Muscle of leg (tissue), 11 donors: ENCODE data around the gene TMEM52B. TPM values are rescaled to one million over a fixed set of nuclear protein-coding genes. Genes with fewer than 3 reads are reported as not detected.
A peak's percentile ranks its signal among the peaks of the same experiment; 100 is the strongest.
"Not testable (repeated sequence)": the region's sequence is repeated elsewhere in the genome, so short reads cannot be mapped to it uniquely, and the experiment has no call there.

Experiments used
- DNase-seq: peaks from one replicate; pipeline ENCODE4 v3.0.0; 2013
- H3K27ac ChIP-seq: one replicate; pipeline ENCODE4 v1.5.1; 2013; ENCODE audit warnings: mild to moderate bottlenecking, low read length, control low read depth
- H3K27me3 ChIP-seq: one replicate; pipeline ENCODE4 v1.6.1; 2013; ENCODE audit warnings: low read length; ENCODE audit not compliant: control insufficient read depth, insufficient read depth
- H3K36me3 ChIP-seq: one replicate; pipeline ENCODE4 v1.6.1; 2013; ENCODE audit warnings: low read length; ENCODE audit not compliant: control insufficient read depth, insufficient read depth
- H3K4me1 ChIP-seq: one replicate; pipeline ENCODE4 v1.6.1; 2013; ENCODE audit warnings: low read length; ENCODE audit not compliant: control insufficient read depth, insufficient read depth
- H3K4me3 ChIP-seq: one replicate; pipeline ENCODE4 v1.5.1; 2013; ENCODE audit warnings: low read length, control low read depth
- H3K9me3 ChIP-seq: replicated peaks from 2 replicates; pipeline ENCODE4 v1.6.1; 2013; ENCODE audit warnings: low read depth, low read length; ENCODE audit not compliant: control insufficient read depth
- WGBS: methylation state at CpG from one replicate; pipeline ENCODE4 v1.1.5; 2013; ENCODE audit warnings: missing lambda C conversion rate; ENCODE audit not compliant: insufficient coverage; 5-methylcytosine and 5-hydroxymethylcytosine counted together
- polyA plus RNA-seq, 8 donors: library from polyadenylated mRNA; unstranded; fragments of 120-200 nt; gene quantifications; one replicate each; pipeline versions ENCODE4 v1.2.1 to v1.2.3, GENCODE V29; 2013; ENCODE audit warnings: inconsistent platforms in 1 of 8, low replicate concordance in 1 of 8; ENCODE audit not compliant: insufficient read length in 8 of 8, insufficient read depth in 1 of 8
- total RNA-seq: library from RNA; stranded (reverse); fragments of 120-200 nt; gene quantifications from one replicate; pipeline ENCODE4 v1.2.4, GENCODE V29; 2013

TMEM52B gene
- total and polyA plus RNA-seq, 9 donors: 0.05 to 0.52 (median 0.17) TPM; not detected in 2

DNA sequence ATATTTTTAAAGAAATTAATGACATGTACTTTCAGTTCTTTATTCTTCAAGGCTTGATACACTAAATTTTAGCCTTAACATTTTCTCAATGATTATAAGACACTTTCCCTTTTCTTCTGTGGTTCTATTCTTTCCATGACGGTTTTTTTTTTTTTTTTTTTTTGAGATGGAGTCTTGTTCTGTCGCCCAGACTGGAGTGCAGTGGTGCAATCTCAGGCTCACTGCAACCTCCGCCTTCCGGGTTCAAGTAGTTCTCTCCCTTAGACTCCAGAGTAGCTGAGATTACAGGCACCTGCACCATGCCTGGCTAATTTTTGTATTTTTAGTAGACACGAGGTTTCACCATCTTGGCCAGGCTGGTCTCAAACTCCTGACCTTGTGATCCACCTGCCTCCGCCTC lies 8.1 kb downstream of the TMEM52B start:
- H3K4me3 ChIP-seq, H3K9me3 ChIP-seq, H3K27ac ChIP-seq, H3K27me3 ChIP-seq, H3K36me3 ChIP-seq, DNase-seq, H3K4me1 ChIP-seq: not testable (repeated sequence)
- WGBS: 100% methylated on average over 2 of the region's 6 CpGs

DNA sequence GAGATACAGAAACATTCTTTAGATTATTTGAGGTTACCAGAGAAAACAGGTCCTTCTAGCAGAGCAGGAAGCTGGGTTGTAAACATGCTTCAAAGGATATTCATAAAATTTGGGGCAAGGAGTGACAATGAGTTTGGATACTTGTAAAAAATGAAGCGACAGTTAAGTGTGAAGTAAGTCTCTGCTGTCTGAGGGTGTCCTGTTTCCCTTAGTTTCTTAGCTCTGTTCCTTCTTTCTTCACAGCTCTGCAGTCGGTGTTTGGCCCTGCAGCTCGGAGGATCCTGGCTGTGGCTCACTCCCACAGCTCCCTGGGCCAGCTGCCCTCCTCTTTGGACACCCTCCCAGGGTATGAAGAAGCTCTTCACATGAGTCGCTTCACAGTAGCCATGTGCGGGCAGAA lies 10.8 kb downstream of the TMEM52B start:
- Histone ChIP-seq H3K4me3 (no peak overlapping the region), H3K27ac (no peak overlapping the region), H3K27me3 (no peaks in the 10 kb centered on the region), H3K9me3 (no peaks in the 10 kb centered on the region), H3K4me1 (no peaks in the 10 kb centered on the region), H3K36me3 (no peaks in the 10 kb centered on the region)
- 22% methylated on average over 3 of the region's 5 CpGs for WGBS
- peak; percentile 7 for DNase-seq

DNA sequence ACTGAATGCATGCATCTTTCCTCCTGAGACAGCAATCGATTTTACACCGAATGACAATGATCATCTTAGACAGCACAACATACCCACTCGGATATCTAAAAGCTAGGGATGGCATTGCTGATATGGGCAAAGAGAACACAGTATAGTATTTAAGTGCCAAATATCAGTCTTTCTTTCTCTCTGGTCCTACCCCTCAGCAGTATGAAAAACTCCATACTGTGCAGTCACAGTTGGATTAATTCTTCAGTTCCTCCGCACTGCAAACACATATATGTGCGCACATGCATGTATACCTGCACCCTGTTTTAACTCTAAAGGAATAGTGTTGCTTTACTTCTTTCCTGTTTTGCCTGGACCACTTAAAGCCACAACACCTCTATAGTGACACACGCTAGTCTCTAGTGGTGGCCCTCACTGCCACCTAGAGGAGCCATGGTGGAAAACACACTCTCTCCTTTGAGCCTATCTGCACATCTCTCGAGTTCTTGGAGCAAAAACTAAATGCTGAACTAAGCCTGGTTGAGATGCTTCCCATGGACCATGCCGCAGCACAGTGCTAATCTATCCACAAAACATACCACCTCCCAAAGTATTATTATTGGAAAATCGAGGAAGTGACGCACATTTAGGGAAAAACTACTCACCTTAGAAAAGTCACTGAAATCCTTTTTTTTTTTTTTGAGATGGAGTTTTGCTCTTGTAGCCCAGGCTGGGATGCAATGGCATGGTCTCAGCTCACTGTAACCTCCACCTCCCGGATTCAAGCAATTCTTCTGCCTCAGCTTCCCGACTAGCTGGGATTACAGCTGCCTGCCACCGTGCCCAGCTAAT lies 11.9 kb downstream of the TMEM52B start:
- peak; percentile 75 for DNase-seq
- WGBS: 30% methylated on average over 2 of the region's 13 CpGs
- Histone ChIP-seq H3K4me3 (no peak overlapping the region), H3K27ac (no peak overlapping the region), H3K9me3 (no peaks in the 10 kb centered on the region), H3K4me1 (no peaks in the 10 kb centered on the region), H3K36me3 (no peaks in the 10 kb centered on the region), H3K27me3 (no peaks in the 10 kb centered on the region)

DNA sequence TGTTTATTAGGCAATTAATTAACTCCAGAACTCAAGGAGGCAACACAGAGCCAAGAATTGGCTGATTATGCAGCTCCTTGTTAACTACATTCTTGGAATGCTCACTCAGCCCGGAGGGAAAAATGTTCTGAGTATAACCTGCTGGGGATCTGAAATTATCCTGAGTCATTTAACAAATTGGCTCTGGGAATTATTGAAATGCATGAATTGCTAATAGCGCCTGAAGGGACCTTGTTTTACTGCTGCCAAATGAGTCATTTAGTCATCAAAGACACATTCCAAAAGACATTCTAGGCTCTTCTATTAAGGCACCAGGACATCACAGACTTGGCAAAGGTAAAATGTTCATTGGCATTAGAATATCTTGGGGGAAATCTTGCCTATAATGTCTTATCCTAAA lies 13.0 kb downstream of the TMEM52B start:
- Histone ChIP-seq H3K9me3 (no peaks in the 10 kb centered on the region), H3K4me3 (no peak overlapping the region), H3K27me3 (no peaks in the 10 kb centered on the region), H3K36me3 (no peaks in the 10 kb centered on the region), H3K27ac (no peak overlapping the region), H3K4me1 (no peaks in the 10 kb centered on the region)
- DNase-seq: no peak
- 0% methylated on average over 1 of the region's 2 CpGs for WGBS

DNA sequence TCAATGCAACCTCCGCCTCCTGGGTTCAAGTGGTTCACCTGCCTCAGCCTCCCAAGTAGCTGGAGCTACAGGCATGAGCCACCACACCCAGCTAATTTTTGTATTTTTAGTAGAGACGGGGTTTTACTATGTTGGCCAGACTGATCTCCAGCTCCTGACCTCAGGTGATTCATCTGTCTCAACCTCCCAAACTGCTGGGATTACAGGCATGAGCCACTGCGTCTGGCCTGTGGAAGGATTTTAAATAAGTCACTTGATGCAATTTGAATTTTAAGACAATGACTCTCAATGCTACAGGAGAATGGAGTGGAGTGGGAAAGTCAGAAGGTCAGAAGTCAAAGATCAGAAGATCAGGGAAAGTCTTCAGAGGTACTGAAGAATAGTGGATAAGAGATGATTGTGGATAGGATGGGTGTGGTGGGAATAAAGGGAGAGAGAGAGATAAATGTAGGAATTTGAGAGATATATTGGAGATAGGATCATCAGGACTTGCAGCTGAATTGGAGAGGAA lies 15.4 kb downstream of the TMEM52B start:
- Histone ChIP-seq H3K4me3 (no peak overlapping the region), H3K27ac (no peak overlapping the region), H3K27me3 (no peaks in the 10 kb centered on the region), H3K4me1 (no peaks in the 10 kb centered on the region), H3K9me3 (no peaks in the 10 kb centered on the region), H3K36me3 (no peaks in the 10 kb centered on the region)
- no CpG with 5 or more reads among the region's 3 CpGs for WGBS
- no peak for DNase-seq

DNA sequence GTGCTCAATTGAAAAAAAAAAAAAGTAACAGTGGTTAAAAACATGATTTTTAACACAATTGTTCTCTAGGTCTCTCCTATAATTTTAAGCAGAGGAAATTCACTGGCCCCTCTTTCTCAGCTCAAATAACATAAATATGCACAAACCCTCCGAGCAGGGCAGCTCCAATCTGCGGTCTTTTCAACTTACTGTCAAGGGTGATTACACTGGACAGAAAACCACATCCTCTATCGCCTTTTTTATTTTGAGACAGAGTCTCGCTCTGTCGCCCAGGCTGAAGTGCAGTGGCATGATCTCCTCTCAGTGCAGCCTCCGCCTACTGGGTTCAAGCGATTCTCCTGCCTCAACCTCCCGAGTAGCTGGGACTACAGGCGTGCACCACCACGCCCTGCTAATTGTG lies 17.4 kb downstream of the TMEM52B start:
- no peaks in the 10 kb centered on the region for H3K27me3 ChIP-seq
- H3K27ac ChIP-seq: no peak overlapping the region
- no peaks in the 10 kb centered on the region for H3K4me1 ChIP-seq
- H3K9me3 ChIP-seq: no peaks in the 10 kb centered on the region
- DNase-seq: no peak
- WGBS: 85% methylated on average over 7 of the region's 10 CpGs
- H3K36me3 ChIP-seq: no peaks in the 10 kb centered on the region
- H3K4me3 ChIP-seq: no peak overlapping the region

DNA sequence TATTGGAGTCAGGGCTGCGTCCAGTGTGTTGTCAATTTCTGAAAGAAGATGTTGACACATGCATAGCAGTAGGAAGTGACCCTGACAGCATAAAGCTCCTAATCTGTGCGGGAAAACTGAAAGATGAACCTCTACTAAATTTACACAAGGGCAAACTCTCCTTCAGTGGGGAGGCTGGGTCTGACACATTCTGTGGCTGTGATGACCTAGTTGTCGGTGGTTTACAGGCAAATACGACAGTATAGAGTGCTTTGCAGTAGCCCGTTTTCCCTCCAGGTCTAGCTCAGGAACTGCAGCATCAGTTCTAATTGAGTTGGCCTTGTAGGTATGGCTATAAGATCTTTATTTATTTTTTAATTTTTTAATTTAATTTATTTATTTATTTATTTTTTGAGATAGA lies 19.0 kb downstream of the TMEM52B start:
- H3K27me3 ChIP-seq: no peaks in the 10 kb centered on the region
- no peaks in the 10 kb centered on the region for H3K9me3 ChIP-seq
- no peaks in the 10 kb centered on the region for H3K36me3 ChIP-seq
- H3K27ac ChIP-seq: no peak overlapping the region
- no CpG with 5 or more reads among the region's 5 CpGs for WGBS
- no peaks in the 10 kb centered on the region for H3K4me1 ChIP-seq
- DNase-seq: no peak
- H3K4me3 ChIP-seq: no peak overlapping the region

DNA sequence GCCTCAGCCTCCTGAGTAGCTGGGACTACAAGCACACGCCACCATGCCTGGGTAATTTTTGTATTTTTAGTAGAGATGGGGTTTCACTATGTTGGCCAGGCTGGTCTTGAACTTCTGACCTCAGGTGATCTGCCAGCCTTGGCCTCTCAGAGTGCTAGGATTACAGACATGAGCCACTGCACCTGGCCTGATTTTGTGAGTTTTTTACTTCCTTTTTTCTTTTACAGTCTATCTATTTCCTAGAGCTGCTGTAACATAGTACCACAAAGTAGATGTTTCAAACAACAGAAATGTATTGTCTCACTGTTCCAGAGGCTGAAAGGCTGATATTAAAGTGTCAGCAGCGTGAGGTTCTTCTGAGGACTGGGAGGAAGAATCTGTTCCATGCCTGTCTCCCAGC lies 25.7 kb downstream of the TMEM52B start:
- not testable (repeated sequence) for H3K4me1 ChIP-seq, H3K9me3 ChIP-seq, H3K36me3 ChIP-seq, H3K27ac ChIP-seq, H3K27me3 ChIP-seq, DNase-seq, H3K4me3 ChIP-seq
- no CpG with 5 or more reads among the region's 2 CpGs for WGBS

DNA sequence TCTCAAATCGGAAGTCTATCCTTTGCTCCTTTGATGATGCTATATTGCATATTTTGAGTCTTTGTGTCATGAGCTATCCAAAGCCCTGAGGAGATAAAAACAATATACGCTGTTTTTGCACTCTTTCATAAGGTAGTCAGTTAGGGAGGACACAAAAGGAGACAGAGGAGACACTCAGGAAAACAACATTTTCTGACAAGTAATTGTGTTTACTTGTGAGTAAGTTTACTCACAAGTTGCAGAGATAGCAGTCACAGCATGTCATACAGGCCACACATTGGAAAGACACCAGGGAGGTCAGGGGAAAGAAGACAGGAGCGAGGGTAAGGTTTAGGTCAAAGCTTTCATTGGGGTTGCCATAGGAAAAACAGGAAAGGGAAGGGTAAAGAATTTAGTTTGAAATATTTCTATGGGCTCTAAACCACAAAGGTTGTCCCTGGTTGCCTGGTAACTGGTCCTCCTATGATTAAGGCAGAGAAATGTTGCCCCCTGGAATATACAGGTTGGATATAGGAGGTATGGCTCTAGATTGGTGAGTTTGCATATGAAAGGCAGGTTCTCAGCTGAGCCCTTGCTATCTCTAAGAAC lies 26.5 kb downstream of the TMEM52B start:
- Histone ChIP-seq H3K4me3 (no peak overlapping the region), H3K27ac (no peak overlapping the region), H3K36me3 (no peaks in the 10 kb centered on the region), H3K9me3 (no peaks in the 10 kb centered on the region), H3K27me3 (no peaks in the 10 kb centered on the region), H3K4me1 (no peaks in the 10 kb centered on the region)
- WGBS: 94% methylated on average over 2 of the region's 3 CpGs
- DNase-seq: no peak

DNA sequence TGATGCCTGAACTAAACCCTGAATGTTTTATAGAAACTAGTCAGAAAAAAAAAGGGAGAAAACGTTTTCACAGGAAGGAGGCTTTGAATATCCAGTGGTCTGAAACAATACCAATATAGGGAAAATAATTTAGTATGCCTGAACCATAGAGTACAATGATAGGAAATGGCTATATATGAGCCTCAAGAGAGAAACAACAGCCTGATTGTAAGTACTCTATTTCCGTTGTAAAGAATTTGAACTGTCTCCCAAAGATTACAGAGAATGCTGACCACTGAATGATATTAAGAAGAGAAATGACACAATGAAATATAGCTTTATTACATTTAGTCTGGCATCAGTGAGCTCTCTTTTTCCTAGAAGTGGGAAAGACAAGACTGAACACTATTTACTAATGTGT lies 28.3 kb downstream of the TMEM52B start:
- no peak overlapping the region for H3K4me3 ChIP-seq
- peak overlapping the region; percentile 20 for H3K27ac ChIP-seq
- no CpG with 5 or more reads among the region's 2 CpGs for WGBS
- H3K9me3 ChIP-seq: no peaks in the 10 kb centered on the region
- H3K4me1 ChIP-seq: no peaks in the 10 kb centered on the region
- H3K36me3 ChIP-seq: no peaks in the 10 kb centered on the region
- no peaks in the 10 kb centered on the region for H3K27me3 ChIP-seq
- DNase-seq: no peak
